OCI-LY3 (cell line): ENCODE measurements around the gene ERC2.

ENCODE experiments used
- H2AFZ ChIP-seq: fragments of 200-600, 300-600 bp; shearing (Covaris generic); 2 replicates; pipeline ENCODE4 v1.6.0; 2014; ENCODE audit warnings: antibody characterized with exemption, low read depth, low read length
- H3K27ac ChIP-seq: fragments of 200-600, 300-600 bp; sonication (generic); 2 replicates; pipeline ENCODE4 v1.5.1; 2014; ENCODE audit warnings: mild to moderate bottlenecking, low read length, moderate library complexity, mixed read lengths
- H3K27me3 ChIP-seq: fragments of 200-600, 300-600 bp; sonication (generic); 2 replicates; pipeline ENCODE4 v1.6.1; 2014; ENCODE audit warnings: low read depth, low read length, mixed read lengths
- H3K36me3 ChIP-seq: fragments of 200-600, 300-600 bp; sonication (generic); replicated peaks from 2 replicates; pipeline ENCODE3; 2014; ENCODE audit warnings: low read depth, low read length, mixed read lengths
- H3K4me1 ChIP-seq: fragments of 300-600, 200-600 bp; sonication (generic); 2 replicates; pipeline ENCODE4 v1.6.1; 2014; ENCODE audit warnings: low read length, mixed read lengths
- H3K4me2 ChIP-seq: fragments of 200-600, 300-600 bp; sonication (generic); 2 replicates; pipeline ENCODE4 v1.6.1; 2014; ENCODE audit warnings: low read length, mixed read lengths
- H3K4me3 ChIP-seq: fragments of 300-600, 200-600 bp; sonication (generic); 2 replicates; pipeline ENCODE4 v1.5.1; 2014; ENCODE audit warnings: antibody characterized with exemption, mild to moderate bottlenecking, low read length, moderate library complexity
- H3K79me2 ChIP-seq: fragments of 300-600, 200-600 bp; shearing (Covaris generic); 2 replicates; pipeline ENCODE4 v1.6.1; 2014; ENCODE audit warnings: mild to moderate bottlenecking, low read length, mixed read lengths
- H3K9ac ChIP-seq: fragments of 300-600, 200-600 bp; shearing (Covaris generic); 2 replicates; pipeline ENCODE4 v1.6.0; 2014; ENCODE audit warnings: mild to moderate bottlenecking, low read length, moderate library complexity
- H3K9me3 ChIP-seq: fragments of 200-600, 300-600 bp; shearing (Covaris generic); 2 replicates; pipeline ENCODE4 v1.6.1; 2014; ENCODE audit warnings: low read length, mixed read lengths; ENCODE audit not compliant: insufficient read depth
- H4K20me1 ChIP-seq: fragments of 200-600, 300-600 bp; sonication (generic); 2 replicates; pipeline ENCODE4 v1.6.1; 2016; ENCODE audit warnings: low read length, mixed read lengths; ENCODE audit not compliant: insufficient read depth
- EZH2phosphoT487 ChIP-seq: fragments of 200-600 bp; shearing (Covaris generic); IDR thresholded peaks from 2 replicates; pipeline ENCODE4 v1.6.1; 2018; ENCODE audit warnings: antibody characterized with exemption, mixed run types, low read depth
- TF ChIP-seq, protein P1 (sequence below): fragments of 200-600, 300-600 bp; sonication (generic); IDR thresholded peaks from 2 replicates; pipeline ENCODE4 v1.5.1; 2014; ENCODE audit warnings: antibody characterized with exemption, low read length, low read depth

ERC2 gene

DNA sequence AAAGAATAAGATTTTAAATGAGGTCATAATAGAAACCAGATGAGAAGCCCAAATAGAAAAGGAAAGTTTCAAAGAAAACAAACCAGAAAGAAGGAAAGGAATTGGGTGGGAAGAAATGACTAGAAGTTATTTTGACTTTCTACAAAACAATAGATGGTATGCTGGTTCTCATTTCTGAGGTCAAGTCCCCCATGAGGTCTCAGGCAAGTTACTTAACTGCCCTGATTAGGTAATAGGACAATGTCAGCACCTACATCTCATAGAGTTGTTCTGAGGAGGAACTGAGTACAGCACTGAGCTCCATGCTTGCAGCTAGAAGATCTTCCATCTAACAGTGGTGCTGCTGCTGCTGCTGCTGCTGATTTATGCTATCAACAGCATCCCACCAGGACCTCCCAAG lies 185.9 kb downstream of the ERC2 start:
- H3K4me2 ChIP-seq: no peak overlapping the region
- no peaks in the 10 kb centered on the region for H3K79me2 ChIP-seq
- no peak overlapping the region for H2AFZ ChIP-seq
- no peaks in the 10 kb centered on the region for H3K36me3 ChIP-seq
- H4K20me1 ChIP-seq: no peaks in the 10 kb centered on the region
- H3K9me3 ChIP-seq: no peaks in the 10 kb centered on the region
- no peaks in the 10 kb centered on the region for H3K4me1 ChIP-seq
- H3K27me3 ChIP-seq: peaks cover 41% of the 10 kb centered on the region
- no peak overlapping the region for H3K27ac ChIP-seq
- TF ChIP-seq, protein P1, sequence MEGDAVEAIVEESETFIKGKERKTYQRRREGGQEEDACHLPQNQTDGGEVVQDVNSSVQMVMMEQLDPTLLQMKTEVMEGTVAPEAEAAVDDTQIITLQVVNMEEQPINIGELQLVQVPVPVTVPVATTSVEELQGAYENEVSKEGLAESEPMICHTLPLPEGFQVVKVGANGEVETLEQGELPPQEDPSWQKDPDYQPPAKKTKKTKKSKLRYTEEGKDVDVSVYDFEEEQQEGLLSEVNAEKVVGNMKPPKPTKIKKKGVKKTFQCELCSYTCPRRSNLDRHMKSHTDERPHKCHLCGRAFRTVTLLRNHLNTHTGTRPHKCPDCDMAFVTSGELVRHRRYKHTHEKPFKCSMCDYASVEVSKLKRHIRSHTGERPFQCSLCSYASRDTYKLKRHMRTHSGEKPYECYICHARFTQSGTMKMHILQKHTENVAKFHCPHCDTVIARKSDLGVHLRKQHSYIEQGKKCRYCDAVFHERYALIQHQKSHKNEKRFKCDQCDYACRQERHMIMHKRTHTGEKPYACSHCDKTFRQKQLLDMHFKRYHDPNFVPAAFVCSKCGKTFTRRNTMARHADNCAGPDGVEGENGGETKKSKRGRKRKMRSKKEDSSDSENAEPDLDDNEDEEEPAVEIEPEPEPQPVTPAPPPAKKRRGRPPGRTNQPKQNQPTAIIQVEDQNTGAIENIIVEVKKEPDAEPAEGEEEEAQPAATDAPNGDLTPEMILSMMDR: no peak
- no peak for TF ChIP-seq EZH2phosphoT487
- H3K9ac ChIP-seq: no peak overlapping the region
- H3K4me3 ChIP-seq: no peak overlapping the region

DNA sequence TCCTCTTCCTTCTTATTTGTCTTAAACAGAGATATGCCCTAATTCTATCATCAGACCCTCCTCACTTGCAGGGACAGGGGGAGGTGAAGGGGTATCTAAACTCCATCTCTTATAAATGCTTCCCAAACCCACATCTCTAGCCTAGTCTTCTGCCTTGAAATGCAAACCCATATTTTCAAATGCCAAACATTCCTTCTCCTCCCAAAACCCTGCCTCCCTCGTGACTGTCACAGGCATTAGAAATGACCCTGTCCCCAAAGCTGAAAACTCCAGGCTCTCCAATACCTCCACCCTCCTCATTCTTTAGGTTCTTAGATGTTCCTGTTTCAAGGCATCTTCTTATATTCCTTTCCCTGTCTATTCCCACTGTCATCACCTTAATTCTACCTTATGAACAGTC lies 191.0 kb downstream of the ERC2 start:
- no peak overlapping the region for H3K4me2 ChIP-seq
- no peak overlapping the region for H2AFZ ChIP-seq
- H3K4me3 ChIP-seq: no peak overlapping the region
- TF ChIP-seq EZH2phosphoT487: no peak
- TF ChIP-seq, protein P1: no peak
- H3K4me1 ChIP-seq: no peaks in the 10 kb centered on the region
- H3K36me3 ChIP-seq: no peaks in the 10 kb centered on the region
- no peaks in the 10 kb centered on the region for H4K20me1 ChIP-seq
- no peak overlapping the region for H3K27ac ChIP-seq
- no peaks in the 10 kb centered on the region for H3K79me2 ChIP-seq
- no peak overlapping the region for H3K9ac ChIP-seq
- no peaks in the 10 kb centered on the region for H3K9me3 ChIP-seq
- H3K27me3 ChIP-seq: peaks cover 10% of the 10 kb centered on the region; the same call in 1 of the 2 replicates

DNA sequence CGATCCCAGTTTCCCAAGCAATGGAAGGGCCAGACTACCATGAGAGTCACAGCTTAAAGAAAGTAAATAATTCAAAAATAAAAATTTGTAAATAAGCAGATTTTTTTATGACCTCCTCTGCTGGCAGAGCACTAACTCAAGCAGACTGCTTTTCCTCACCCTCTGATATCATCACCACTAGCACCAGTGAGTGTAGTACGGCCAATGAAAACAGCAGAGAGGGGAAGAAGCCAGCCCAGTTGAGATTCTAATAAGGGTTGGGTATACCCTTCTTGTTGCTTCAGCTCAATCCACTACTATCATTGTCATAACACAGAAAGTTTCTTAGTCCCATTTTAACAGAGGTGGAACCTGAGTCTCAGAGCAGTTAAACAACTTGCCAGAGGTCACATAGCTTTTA lies 193.1 kb downstream of the ERC2 start:
- Histone ChIP-seq H3K36me3 (no peaks in the 10 kb centered on the region), H3K4me3 (no peak overlapping the region), H3K27ac (no peak overlapping the region), H3K9ac (no peak overlapping the region), H3K27me3 (peaks cover 4% of the 10 kb centered on the region; the same call in 1 of the 2 replicates), H4K20me1 (no peaks in the 10 kb centered on the region), H3K9me3 (no peaks in the 10 kb centered on the region), H2AFZ (no peak overlapping the region), H3K4me1 (no peaks in the 10 kb centered on the region), H3K79me2 (no peaks in the 10 kb centered on the region), H3K4me2 (no peak overlapping the region)
- TF ChIP-seq EZH2phosphoT487: no peak
- TF ChIP-seq, protein P1: no peak

DNA sequence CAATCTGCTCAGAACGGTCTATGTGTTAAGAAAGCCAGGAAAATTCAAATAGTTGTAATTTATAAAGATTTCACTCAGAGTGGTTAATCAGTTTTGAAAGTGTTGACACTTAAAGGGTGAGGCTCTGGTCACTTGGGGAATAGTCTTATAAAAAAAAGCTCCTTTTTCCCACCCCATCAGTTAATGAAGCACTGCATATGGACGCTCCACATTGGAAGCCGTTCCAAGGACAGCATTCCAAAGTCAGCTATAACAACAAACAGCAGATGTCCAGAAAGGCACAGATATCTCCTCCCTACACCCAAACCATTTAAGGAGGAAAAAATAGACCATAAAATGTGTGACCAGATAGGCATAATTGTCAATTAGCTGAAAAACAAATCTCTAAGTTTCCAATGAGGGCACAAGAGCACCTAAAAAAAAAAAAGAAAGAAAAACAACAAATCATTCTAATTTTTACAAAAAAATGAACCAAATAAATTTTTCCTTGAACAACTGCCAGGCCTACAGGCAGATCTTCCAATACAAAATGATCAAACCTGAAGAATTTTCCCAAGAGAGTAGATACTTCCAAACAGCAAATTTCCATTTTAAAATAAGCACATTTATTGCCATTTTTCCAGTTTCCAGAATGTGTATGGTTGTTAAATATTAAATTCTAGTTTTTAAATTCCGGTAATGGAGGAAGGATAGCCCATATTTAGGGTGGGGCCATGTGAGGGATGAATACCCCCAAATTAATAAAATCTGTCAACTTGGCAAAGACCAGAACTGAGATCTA lies 198.3 kb downstream of the ERC2 start:
- H3K9me3 ChIP-seq: no peaks in the 10 kb centered on the region
- H2AFZ ChIP-seq: no peak overlapping the region
- TF ChIP-seq, protein P1: no peak
- no peak for TF ChIP-seq EZH2phosphoT487
- no peak overlapping the region for H3K9ac ChIP-seq
- no peaks in the 10 kb centered on the region for H3K79me2 ChIP-seq
- H3K36me3 ChIP-seq: no peaks in the 10 kb centered on the region
- no peaks in the 10 kb centered on the region for H4K20me1 ChIP-seq
- no peak overlapping the region for H3K4me3 ChIP-seq
- no peaks in the 10 kb centered on the region for H3K4me1 ChIP-seq
- no peak overlapping the region for H3K4me2 ChIP-seq
- no peak overlapping the region for H3K27ac ChIP-seq
- peaks cover 17% of the 10 kb centered on the region; the same call in 1 of the 2 replicates for H3K27me3 ChIP-seq
